GM10266 (cell line): Measurements from ENCODE around the gene SCUBE1.

ENCODE experiments used
- DNase-seq: peaks from one replicate; pipeline ENCODE4 v3.0.0; 2012; ENCODE audit errors: extremely low spot score
- CTCF ChIP-seq: IDR thresholded peaks from 2 replicates; pipeline ENCODE4 v1.5.1; 2012; ENCODE audit warnings: mild to moderate bottlenecking, low read depth; ENCODE audit not compliant: control insufficient read depth, insufficient read depth; ENCODE audit errors: missing control alignments

The SCUBE1 gene

GRCh38 chr22:43270949-43271348 is 72.2 kb downstream of the SCUBE1 start:
- no peak for DNase-seq
- no peak for TF ChIP-seq CTCF

GRCh38 chr22:43270314-43270908 is 72.8 kb downstream of the SCUBE1 start:
- no peak for DNase-seq

GRCh38 chr22:43269646-43270045 is 73.5 kb downstream of the SCUBE1 start:
- TF ChIP-seq CTCF, result no peak
- no peak for DNase-seq

More at GRCh38 chr22:43270314-43270908, 72.8 kb downstream of the SCUBE1 start:
- no peak for TF ChIP-seq CTCF

GRCh38 chr22:43269246-43269645 is 73.9 kb downstream of the SCUBE1 start:
- TF ChIP-seq CTCF, result no peak
- DNase-seq, result no peak

- TF ChIP-seq CTCF, result no peak
- DNase-seq, result no peak
Measured at GRCh38 chr22:43267981-43268660, 75.1 kb downstream of the SCUBE1 start.

- no peak for TF ChIP-seq CTCF
- DNase-seq, result no peak
Measured at GRCh38 chr22:43267332-43267980, 75.7 kb downstream of the SCUBE1 start.

- DNase-seq, result no peak
- TF ChIP-seq CTCF, result no peak
Measured at GRCh38 chr22:43266076-43266475, 77.1 kb downstream of the SCUBE1 start.
